HPDE6-E6E7 (cell line): Measurements from ENCODE around the gene KCNIP4.

Experiments
- DNase-seq: peaks from one replicate; pipeline ENCODE4 v3.0.0; 2011; ENCODE audit warnings: missing footprints; ENCODE audit errors: extremely low spot score

The KCNIP4 gene

GRCh38 chr4:21067351-21067750, 881.2 kb downstream of the KCNIP4 start:
- DNase-seq: no peak

- DNase-seq: no peak
Measured at GRCh38 chr4:21061902-21062301, 886.7 kb downstream of the KCNIP4 start.

GRCh38 chr4:21046141-21046540, 902.4 kb downstream of the KCNIP4 start:
- DNase-seq: no peak

GRCh38 chr4:21045119-21045518, 903.5 kb downstream of the KCNIP4 start:
- DNase-seq: no peak

- no peak for DNase-seq
Measured at GRCh38 chr4:21041708-21042107, 906.9 kb downstream of the KCNIP4 start.

- no peak for DNase-seq
Measured at GRCh38 chr4:21034728-21035127, 913.8 kb downstream of the KCNIP4 start.

GRCh38 chr4:21032089-21032645, 916.4 kb downstream of the KCNIP4 start:
- no peak for DNase-seq

GRCh38 chr4:21018817-21019216, 929.8 kb downstream of the KCNIP4 start:
- no peak for DNase-seq

GRCh38 chr4:21013501-21013900, 935.1 kb downstream of the KCNIP4 start:
- DNase-seq: no peak

- no peak for DNase-seq
Measured at GRCh38 chr4:21012851-21013331, 935.7 kb downstream of the KCNIP4 start.

- no peak for DNase-seq
Measured at GRCh38 chr4:21011106-21011505, 937.5 kb downstream of the KCNIP4 start.

- no peak for DNase-seq
Measured at GRCh38 chr4:21009956-21010355, 938.6 kb downstream of the KCNIP4 start.

GRCh38 chr4:21005647-21006046, 942.9 kb downstream of the KCNIP4 start:
- DNase-seq: no peak

GRCh38 chr4:21002976-21003375, 945.6 kb downstream of the KCNIP4 start:
- DNase-seq: no peak

GRCh38 chr4:21002286-21002685, 946.3 kb downstream of the KCNIP4 start:
- no peak for DNase-seq

- DNase-seq: no peak
Measured at GRCh38 chr4:21001490-21001889, 947.1 kb downstream of the KCNIP4 start.

GRCh38 chr4:20997886-20998285, 950.7 kb downstream of the KCNIP4 start:
- no peak for DNase-seq

GRCh38 chr4:20995610-20996009, 953.0 kb downstream of the KCNIP4 start:
- no peak for DNase-seq

GRCh38 chr4:20995015-20995414, 953.6 kb downstream of the KCNIP4 start:
- no peak for DNase-seq

GRCh38 chr4:20992002-20992401, 956.6 kb downstream of the KCNIP4 start:
- no peak for DNase-seq

- DNase-seq: no peak
Measured at GRCh38 chr4:20987191-20987590, 961.4 kb downstream of the KCNIP4 start.

- no peak for DNase-seq
Measured at GRCh38 chr4:20984576-20984836, 964.1 kb downstream of the KCNIP4 start.

- no peak for DNase-seq
Measured at GRCh38 chr4:20983763-20984575, 964.6 kb downstream of the KCNIP4 start.

GRCh38 chr4:20982544-20982943, 966.0 kb downstream of the KCNIP4 start:
- DNase-seq: no peak
